ENCODE data around the gene SZRD1. TPM values are rescaled to one million over a fixed set of nuclear protein-coding genes. Genes with fewer than 3 reads are reported as not detected.

Gene SZRD1
- total and polyA plus RNA-seq, 2 donors (not counting 1 experiment from before 2014, with no cell fraction given), result 92.4 to 110 TPM

DNA sequence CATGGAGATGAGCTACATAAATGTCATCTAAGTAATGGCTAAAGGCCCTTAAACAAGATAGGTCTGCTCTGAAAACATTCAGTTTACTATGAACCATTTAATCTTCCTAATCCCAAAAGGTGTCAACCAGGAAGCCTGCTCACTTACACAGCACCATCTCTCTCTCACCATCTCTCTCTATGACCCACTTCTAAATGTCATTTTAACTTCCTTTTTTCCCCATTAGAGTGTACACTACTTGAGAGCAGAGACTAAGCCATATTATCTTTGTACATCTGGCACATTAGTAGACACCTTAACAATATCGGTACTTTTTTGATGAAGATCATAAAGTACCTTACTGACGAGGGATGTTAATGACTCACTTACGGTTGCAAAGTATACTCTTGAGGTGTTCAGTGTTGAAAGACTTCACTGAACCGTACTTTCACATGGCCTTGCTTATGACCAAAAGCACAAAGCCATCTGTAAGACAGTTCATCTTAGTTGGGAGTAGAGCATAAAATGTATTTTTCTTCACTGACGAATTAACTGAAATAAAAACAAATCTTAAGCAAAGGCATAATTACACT is 40.1 kb upstream of the SZRD1 start:
- Histone ChIP-seq H2AFZ (ENCODE audit: insufficient read depth, low read depth, low read length, poor library complexity, severe bottlenecking) (no peak overlapping the region), H3K4me1 (ENCODE audit: control insufficient read depth in 2 of 2, insufficient read depth in 2 of 2, low read length in 2 of 2) (peaks cover 3 to 6% of the 10 kb centered on the region in 2 donors), H3K4me3 (ENCODE audit: control extremely low read depth in 1 of 5, extremely low read depth in 1 of 5, insufficient read depth in 1 of 5, low read depth in 2 of 5, low read length in 4 of 5) (no peak overlapping the region), H3K4me2 (replicated peaks; ENCODE audit: low read depth, low read length, poor library complexity, severe bottlenecking) (no peak overlapping the region), H3K27ac (ENCODE audit: low read length in 2 of 2) (no peak overlapping the region), H3K79me2 (ENCODE audit: control insufficient read depth, insufficient read depth, low read length) (peaks cover 91% of the 10 kb centered on the region), H3K9ac (ENCODE audit: low read length) (no peak overlapping the region), H3K9me3 (ENCODE audit: control extremely low read depth in 1 of 3, control insufficient read depth in 2 of 3, insufficient read depth in 1 of 3, low read length in 2 of 3) (no peaks in the 10 kb centered on the region), H3K36me3 (replicated peaks in 1 of 2; ENCODE audit: control extremely low read depth in 1 of 2, control insufficient read depth in 1 of 2, extremely low read depth in 1 of 2, insufficient read depth in 2 of 2, low read length in 1 of 2) (peaks cover 0 to 6% of the 10 kb centered on the region in 2 experiments), H3K27me3 (replicated peaks in 1 of 4; ENCODE audit: control extremely low read depth in 1 of 4, control insufficient read depth in 3 of 4, insufficient read depth in 4 of 4, low read length in 3 of 4) (no peaks in the 10 kb centered on the region), H4K20me1 (ENCODE audit: control insufficient read depth, insufficient read depth, low read length, poor library complexity, severe bottlenecking) (peaks cover 47% of the 10 kb centered on the region)
- H3K27me3 Mint-ChIP-seq, result no peaks in the 10 kb centered on the region
- peaks cover 19% of the 10 kb centered on the region for H3K4me1 Mint-ChIP-seq
- H3K9me3 Mint-ChIP-seq (ENCODE audit: insufficient read depth), result no peaks in the 10 kb centered on the region
- DNase-seq (no peak), ATAC-seq (ENCODE audit: low read depth) (no peak)
- WGBS (ENCODE audit: insufficient coverage), result no CpG with 5 or more reads among the region's 5 CpGs
- no peak for TF ChIP-seq EZH2 (IDR thresholded peaks at IDR 0.05; ENCODE audit: borderline replicate concordance, insufficient read depth, low read depth, low read length, poor library complexity, severe bottlenecking)
- TF ChIP-seq, protein P1, sequence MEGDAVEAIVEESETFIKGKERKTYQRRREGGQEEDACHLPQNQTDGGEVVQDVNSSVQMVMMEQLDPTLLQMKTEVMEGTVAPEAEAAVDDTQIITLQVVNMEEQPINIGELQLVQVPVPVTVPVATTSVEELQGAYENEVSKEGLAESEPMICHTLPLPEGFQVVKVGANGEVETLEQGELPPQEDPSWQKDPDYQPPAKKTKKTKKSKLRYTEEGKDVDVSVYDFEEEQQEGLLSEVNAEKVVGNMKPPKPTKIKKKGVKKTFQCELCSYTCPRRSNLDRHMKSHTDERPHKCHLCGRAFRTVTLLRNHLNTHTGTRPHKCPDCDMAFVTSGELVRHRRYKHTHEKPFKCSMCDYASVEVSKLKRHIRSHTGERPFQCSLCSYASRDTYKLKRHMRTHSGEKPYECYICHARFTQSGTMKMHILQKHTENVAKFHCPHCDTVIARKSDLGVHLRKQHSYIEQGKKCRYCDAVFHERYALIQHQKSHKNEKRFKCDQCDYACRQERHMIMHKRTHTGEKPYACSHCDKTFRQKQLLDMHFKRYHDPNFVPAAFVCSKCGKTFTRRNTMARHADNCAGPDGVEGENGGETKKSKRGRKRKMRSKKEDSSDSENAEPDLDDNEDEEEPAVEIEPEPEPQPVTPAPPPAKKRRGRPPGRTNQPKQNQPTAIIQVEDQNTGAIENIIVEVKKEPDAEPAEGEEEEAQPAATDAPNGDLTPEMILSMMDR (IDR thresholded peaks at IDR 0.05), result no peak
- ChIA-PET POLR2A (interaction anchor here (0.6 to 0.7 kb wide), 3 partner anchors 14 to 423 kb away, joined by 3 to 4 read pairs (median 3); no protein-coding TSS in a partner anchor), CTCF (no interaction called here)
- no peak overlapping the region for H3K4me3 Mint-ChIP-seq
- no peak overlapping the region for H3K27ac Mint-ChIP-seq
- intact Hi-C loops (cut with micrococcal nuclease), result no loop called here

GRCh38 chr1:16334655-16335340 is 32.2 kb upstream of the SZRD1 start:
- POLR2A ChIA-PET, result no interaction called here
- H3K4me2 ChIP-seq (replicated peaks; ENCODE audit: low read depth, low read length, poor library complexity, severe bottlenecking), result no peak overlapping the region
- H3K4me3 ChIP-seq (ENCODE audit: control extremely low read depth in 1 of 5, extremely low read depth in 1 of 5, insufficient read depth in 1 of 5, low read depth in 2 of 5, low read length in 4 of 5), result no peak overlapping the region
- no peak overlapping the region for H2AFZ ChIP-seq (ENCODE audit: insufficient read depth, low read depth, low read length, poor library complexity, severe bottlenecking)
- no peaks in the 10 kb centered on the region for H3K27me3 Mint-ChIP-seq
- no peak overlapping the region for H3K9ac ChIP-seq (ENCODE audit: low read length)
- TF ChIP-seq, protein P1 (IDR thresholded peaks at IDR 0.05), result no peak
- no peak for TF ChIP-seq EZH2 (IDR thresholded peaks at IDR 0.05; ENCODE audit: borderline replicate concordance, insufficient read depth, low read depth, low read length, poor library complexity, severe bottlenecking)
- H3K36me3 ChIP-seq (replicated peaks in 1 of 2; ENCODE audit: control extremely low read depth in 1 of 2, control insufficient read depth in 1 of 2, extremely low read depth in 1 of 2, insufficient read depth in 2 of 2, low read length in 1 of 2), result no peaks in the 10 kb centered on the region
- no peaks in the 10 kb centered on the region for H3K9me3 Mint-ChIP-seq (ENCODE audit: insufficient read depth)
- H3K4me1 ChIP-seq (ENCODE audit: control insufficient read depth in 2 of 2, insufficient read depth in 2 of 2, low read length in 2 of 2), result peaks cover 0 to 6% of the 10 kb centered on the region in 2 donors
- H3K79me2 ChIP-seq (ENCODE audit: control insufficient read depth, insufficient read depth, low read length), result peaks cover 89% of the 10 kb centered on the region
- 100% methylated on average over 4 of the region's 7 CpGs for WGBS (ENCODE audit: insufficient coverage)
- H3K9me3 ChIP-seq (ENCODE audit: control extremely low read depth in 1 of 3, control insufficient read depth in 2 of 3, insufficient read depth in 1 of 3, low read length in 2 of 3), result no peaks in the 10 kb centered on the region
- H3K4me1 Mint-ChIP-seq, result peaks cover 19% of the 10 kb centered on the region
- H3K27me3 ChIP-seq (replicated peaks in 1 of 4; ENCODE audit: control extremely low read depth in 1 of 4, control insufficient read depth in 3 of 4, insufficient read depth in 4 of 4, low read length in 3 of 4), result no peaks in the 10 kb centered on the region
- CTCF ChIA-PET, result interaction anchor here (0.7 kb wide), 1 partner anchor 31 kb away, joined by 3 read pairs; no protein-coding TSS in a partner anchor
- H4K20me1 ChIP-seq (ENCODE audit: control insufficient read depth, insufficient read depth, low read length, poor library complexity, severe bottlenecking), result peaks cover 68% of the 10 kb centered on the region
- H3K27ac Mint-ChIP-seq, result no peak overlapping the region
- no peak overlapping the region for H3K4me3 Mint-ChIP-seq
- ATAC-seq (ENCODE audit: low read depth) (no peak), DNase-seq (no peak)
- intact Hi-C loops (cut with micrococcal nuclease), result no loop called here
- no peak overlapping the region for H3K27ac ChIP-seq (ENCODE audit: low read length in 2 of 2)

Measured in B cell (primary cell).